ENCODE results near the gene ADARB1. TPM values are rescaled to one million over a fixed set of nuclear protein-coding genes. Genes with fewer than 3 reads are reported as not detected.

The ADARB1 gene
- total RNA-seq, 1 experiment from 2014 or later: 14.1 TPM

- Histone ChIP-seq H3K36me3 (ENCODE audit: low read depth, low read length) (no peaks in the 10 kb centered on the region), H3K4me3 (ENCODE audit: low read length) (no peak overlapping the region), H3K4me2 (ENCODE audit: low read length) (0 out of 2 replicates have a peak overlapping the region, but pooled peaks have one; percentile 16), H3K9ac (ENCODE audit: low read length) (no peak overlapping the region), H3K9me3 (ENCODE audit: low read length) (no peaks in the 10 kb centered on the region), H3K9me2 (replicated peaks; ENCODE audit: low read length) (no peaks in the 10 kb centered on the region), H3K27me3 (ENCODE audit: low read length) (no peaks in the 10 kb centered on the region), H3F3A (ENCODE audit: low read length, unreplicated experiment) (no peaks in the 10 kb centered on the region), H3K27ac (ENCODE audit: low read length) (no peak overlapping the region), H2AFZ (ENCODE audit: low read length) (peak overlapping the region; percentile 30; the same call in 1 of the 2 replicates), H3K4me1 (ENCODE audit: insufficient read depth, low read length) (no peaks in the 10 kb centered on the region), H3K79me2 (ENCODE audit: low read length) (no peaks in the 10 kb centered on the region), H4K20me1 (ENCODE audit: low read length) (no peaks in the 10 kb centered on the region)
- TF ChIP-seq EZH2phosphoT487 (IDR thresholded peaks at IDR 0.05; ENCODE audit: borderline replicate concordance, low read length): no peak
- no peak for TF ChIP-seq EZH2 (IDR thresholded peaks at IDR 0.05; ENCODE audit: low read length, unreplicated experiment)
- TF ChIP-seq, protein P1, sequence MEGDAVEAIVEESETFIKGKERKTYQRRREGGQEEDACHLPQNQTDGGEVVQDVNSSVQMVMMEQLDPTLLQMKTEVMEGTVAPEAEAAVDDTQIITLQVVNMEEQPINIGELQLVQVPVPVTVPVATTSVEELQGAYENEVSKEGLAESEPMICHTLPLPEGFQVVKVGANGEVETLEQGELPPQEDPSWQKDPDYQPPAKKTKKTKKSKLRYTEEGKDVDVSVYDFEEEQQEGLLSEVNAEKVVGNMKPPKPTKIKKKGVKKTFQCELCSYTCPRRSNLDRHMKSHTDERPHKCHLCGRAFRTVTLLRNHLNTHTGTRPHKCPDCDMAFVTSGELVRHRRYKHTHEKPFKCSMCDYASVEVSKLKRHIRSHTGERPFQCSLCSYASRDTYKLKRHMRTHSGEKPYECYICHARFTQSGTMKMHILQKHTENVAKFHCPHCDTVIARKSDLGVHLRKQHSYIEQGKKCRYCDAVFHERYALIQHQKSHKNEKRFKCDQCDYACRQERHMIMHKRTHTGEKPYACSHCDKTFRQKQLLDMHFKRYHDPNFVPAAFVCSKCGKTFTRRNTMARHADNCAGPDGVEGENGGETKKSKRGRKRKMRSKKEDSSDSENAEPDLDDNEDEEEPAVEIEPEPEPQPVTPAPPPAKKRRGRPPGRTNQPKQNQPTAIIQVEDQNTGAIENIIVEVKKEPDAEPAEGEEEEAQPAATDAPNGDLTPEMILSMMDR (conservative IDR thresholded peaks at IDR 0.05; ENCODE audit: low read depth, low read length): no peak
- no TSS peak for BruUV-seq (replicated peaks)
- CTCF ChIA-PET: no interaction called here
- POLR2A ChIA-PET (ENCODE audit: unreplicated experiment): no interaction called here
- DNase-seq (no peak), ATAC-seq (no peak)
- intact Hi-C loops (cut with micrococcal nuclease): no loop called here
These were observed 42.7 kb upstream of the ADARB1 start for GRCh38 chr21:45031571-45032191.

GRCh38 chr21:45032332-45032731 is 42.0 kb upstream of the ADARB1 start:
- no peak for DNase-seq
- ChIA-PET POLR2A (ENCODE audit: unreplicated experiment) (no interaction called here), CTCF (interaction anchor here (0.7 kb wide), 1 partner anchor 257 kb away, joined by 7 read pairs; no protein-coding TSS in a partner anchor)
- H3K4me1 ChIP-seq (ENCODE audit: insufficient read depth, low read length): no peaks in the 10 kb centered on the region
- no peak overlapping the region for H3K9ac ChIP-seq (ENCODE audit: low read length)
- no peaks in the 10 kb centered on the region for H3K9me2 ChIP-seq (replicated peaks; ENCODE audit: low read length)
- no TSS peak for BruUV-seq (replicated peaks)
- H2AFZ ChIP-seq (ENCODE audit: low read length): peak overlapping the region; percentile 30; the same call in 1 of the 2 replicates
- intact Hi-C loops (cut with micrococcal nuclease): no loop called here
- H3K27me3 ChIP-seq (ENCODE audit: low read length): no peaks in the 10 kb centered on the region
- no peaks in the 10 kb centered on the region for H3K36me3 ChIP-seq (ENCODE audit: low read depth, low read length)
- no peak overlapping the region for H3K27ac ChIP-seq (ENCODE audit: low read length)
- 0 out of 2 replicates have a peak overlapping the region, but pooled peaks have one; percentile 16 for H3K4me2 ChIP-seq (ENCODE audit: low read length)
- no peaks in the 10 kb centered on the region for H3K9me3 ChIP-seq (ENCODE audit: low read length)
- ATAC-seq: peak; percentile 43
- no peaks in the 10 kb centered on the region for H3F3A ChIP-seq (ENCODE audit: low read length, unreplicated experiment)
- H3K4me3 ChIP-seq (ENCODE audit: low read length): no peak overlapping the region
- TF ChIP-seq EZH2phosphoT487 (IDR thresholded peaks at IDR 0.05; ENCODE audit: borderline replicate concordance, low read length) (no peak), EZH2 (IDR thresholded peaks at IDR 0.05; ENCODE audit: low read length, unreplicated experiment) (no peak)
- TF ChIP-seq, protein P1 (conservative IDR thresholded peaks at IDR 0.05; ENCODE audit: low read depth, low read length): no peak
- no peaks in the 10 kb centered on the region for H3K79me2 ChIP-seq (ENCODE audit: low read length)
- H4K20me1 ChIP-seq (ENCODE audit: low read length): no peaks in the 10 kb centered on the region

DNA sequence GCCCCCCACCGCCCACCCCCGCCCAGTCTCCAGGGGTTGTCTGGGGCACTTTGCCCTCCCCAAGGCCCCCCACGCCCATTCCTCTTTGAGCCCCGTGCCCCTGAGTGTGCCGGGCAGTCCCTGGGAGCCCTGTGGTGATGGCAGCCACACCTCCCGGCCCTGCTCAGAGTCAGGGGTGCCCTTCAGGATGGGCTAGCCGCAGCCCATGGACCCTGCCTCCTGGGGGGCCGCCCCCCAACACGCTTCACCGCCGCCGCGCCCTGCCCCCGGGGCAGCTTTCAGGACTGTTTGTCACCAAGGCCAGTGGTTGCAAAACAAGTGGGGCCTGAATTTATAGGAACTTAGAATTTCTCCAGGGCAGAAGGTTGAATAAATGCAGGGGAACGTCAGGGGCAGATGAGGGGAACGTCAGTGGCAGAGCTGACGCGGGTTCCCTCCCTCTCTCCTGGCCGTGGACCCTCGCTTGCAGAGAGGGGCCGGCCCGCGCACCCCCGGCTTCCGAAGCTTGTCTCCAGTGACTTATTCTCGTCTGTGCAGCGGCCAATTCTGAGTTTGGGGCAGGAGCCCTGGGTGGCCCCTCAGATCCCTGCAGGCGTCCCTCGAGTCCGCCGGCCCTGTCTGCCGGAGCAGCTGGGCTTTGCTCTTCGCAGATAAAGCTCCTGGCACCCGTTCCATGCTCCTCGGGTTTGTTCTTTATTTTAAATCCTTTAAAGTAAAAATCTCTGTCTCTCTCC is 41.2 kb upstream of the ADARB1 start:
- H3K9ac ChIP-seq (ENCODE audit: low read length): no peak overlapping the region
- no peak overlapping the region for H3K27ac ChIP-seq (ENCODE audit: low read length)
- no peak overlapping the region for H3K4me3 ChIP-seq (ENCODE audit: low read length)
- no peaks in the 10 kb centered on the region for H3K36me3 ChIP-seq (ENCODE audit: low read depth, low read length)
- H3K9me3 ChIP-seq (ENCODE audit: low read length): no peaks in the 10 kb centered on the region
- no peak for ATAC-seq
- no peak for DNase-seq
- H2AFZ ChIP-seq (ENCODE audit: low read length): no peak overlapping the region
- no peaks in the 10 kb centered on the region for H4K20me1 ChIP-seq (ENCODE audit: low read length)
- no peak overlapping the region for H3K4me2 ChIP-seq (ENCODE audit: low read length)
- ChIA-PET POLR2A (ENCODE audit: unreplicated experiment) (no interaction called here), CTCF (no interaction called here)
- BruUV-seq (replicated peaks): no TSS peak
- H3K27me3 ChIP-seq (ENCODE audit: low read length): no peaks in the 10 kb centered on the region
- no peaks in the 10 kb centered on the region for H3K9me2 ChIP-seq (replicated peaks; ENCODE audit: low read length)
- H3K79me2 ChIP-seq (ENCODE audit: low read length): no peaks in the 10 kb centered on the region
- TF ChIP-seq, protein P1 (conservative IDR thresholded peaks at IDR 0.05; ENCODE audit: low read depth, low read length): no peak
- TF ChIP-seq EZH2phosphoT487 (IDR thresholded peaks at IDR 0.05; ENCODE audit: borderline replicate concordance, low read length) (no peak), EZH2 (IDR thresholded peaks at IDR 0.05; ENCODE audit: low read length, unreplicated experiment) (no peak)
- intact Hi-C loops (cut with micrococcal nuclease): no loop called here
- H3K4me1 ChIP-seq (ENCODE audit: insufficient read depth, low read length): no peaks in the 10 kb centered on the region
- H3F3A ChIP-seq (ENCODE audit: low read length, unreplicated experiment): no peaks in the 10 kb centered on the region

Measured in PC-3 (cell line).